Measurements from ENCODE around the gene NFATC2. TPM values are rescaled to one million over a fixed set of nuclear protein-coding genes. Genes with fewer than 3 reads are reported as not detected.

The NFATC2 gene
- total and polyA plus RNA-seq, 12 donors: 0.43 to 5.7 (median 3.3) TPM

DNA sequence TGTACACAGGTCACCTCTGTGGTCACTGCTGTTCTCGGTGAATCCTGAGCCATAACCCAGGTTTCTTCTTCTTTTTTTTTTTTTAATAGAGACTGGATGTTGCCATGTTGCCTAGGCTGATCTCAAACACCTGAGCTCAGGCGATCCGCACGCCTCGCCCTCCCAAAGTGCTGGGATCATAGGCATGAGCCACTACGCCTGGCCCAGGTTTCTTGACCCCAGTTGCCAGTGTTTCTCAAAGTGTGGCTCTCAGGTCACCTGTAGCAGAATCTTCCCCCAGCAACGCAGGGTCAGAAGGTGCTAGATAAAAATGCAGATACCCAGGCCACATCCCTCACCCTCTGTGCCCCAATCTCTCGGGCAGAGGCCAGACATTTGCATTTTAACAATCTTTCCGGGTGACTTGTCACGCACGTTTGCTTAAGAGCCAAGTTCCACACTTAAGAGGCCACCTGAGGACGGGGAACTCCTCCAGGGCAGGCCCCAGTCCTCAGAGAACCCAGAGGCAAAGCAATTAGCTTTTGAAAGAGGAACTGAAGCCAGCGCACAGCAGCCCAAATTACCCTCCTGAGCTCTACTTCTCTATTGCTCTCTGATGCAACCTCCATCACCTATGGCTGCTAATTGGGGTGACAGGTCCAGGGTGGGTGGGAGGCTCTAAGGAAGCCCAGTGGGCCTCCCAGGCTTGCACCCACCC lies 81.8 kb downstream of the NFATC2 start:
- H3K36me3 ChIP-seq: peaks cover 0 to 7% (median 0%) of the 10 kb centered on the region in 9 donors
- no peak for ATAC-seq
- intact Hi-C loops (cut with DNase I): loop anchor here in 1 of 10 donors (5.0 kb wide), 1 partner anchor 77 kb away; no protein-coding TSS in a partner anchor
- no peak overlapping the region for H3K27ac ChIP-seq
- peaks cover 2 to 34% (median 25%) of the 10 kb centered on the region in 9 donors for H3K4me1 ChIP-seq
- DNase-seq: no peak
- no peaks in the 10 kb centered on the region for H3K27me3 ChIP-seq
- H3K4me3 ChIP-seq: no peak overlapping the region
- TF ChIP-seq, protein P1, sequence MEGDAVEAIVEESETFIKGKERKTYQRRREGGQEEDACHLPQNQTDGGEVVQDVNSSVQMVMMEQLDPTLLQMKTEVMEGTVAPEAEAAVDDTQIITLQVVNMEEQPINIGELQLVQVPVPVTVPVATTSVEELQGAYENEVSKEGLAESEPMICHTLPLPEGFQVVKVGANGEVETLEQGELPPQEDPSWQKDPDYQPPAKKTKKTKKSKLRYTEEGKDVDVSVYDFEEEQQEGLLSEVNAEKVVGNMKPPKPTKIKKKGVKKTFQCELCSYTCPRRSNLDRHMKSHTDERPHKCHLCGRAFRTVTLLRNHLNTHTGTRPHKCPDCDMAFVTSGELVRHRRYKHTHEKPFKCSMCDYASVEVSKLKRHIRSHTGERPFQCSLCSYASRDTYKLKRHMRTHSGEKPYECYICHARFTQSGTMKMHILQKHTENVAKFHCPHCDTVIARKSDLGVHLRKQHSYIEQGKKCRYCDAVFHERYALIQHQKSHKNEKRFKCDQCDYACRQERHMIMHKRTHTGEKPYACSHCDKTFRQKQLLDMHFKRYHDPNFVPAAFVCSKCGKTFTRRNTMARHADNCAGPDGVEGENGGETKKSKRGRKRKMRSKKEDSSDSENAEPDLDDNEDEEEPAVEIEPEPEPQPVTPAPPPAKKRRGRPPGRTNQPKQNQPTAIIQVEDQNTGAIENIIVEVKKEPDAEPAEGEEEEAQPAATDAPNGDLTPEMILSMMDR (IDR thresholded peaks at IDR 0.05): no peak
- H3K9me3 ChIP-seq: no peaks in the 10 kb centered on the region
- WGBS, 2 donors: 90% methylated on average over 13 of the region's 13 CpGs

DNA sequence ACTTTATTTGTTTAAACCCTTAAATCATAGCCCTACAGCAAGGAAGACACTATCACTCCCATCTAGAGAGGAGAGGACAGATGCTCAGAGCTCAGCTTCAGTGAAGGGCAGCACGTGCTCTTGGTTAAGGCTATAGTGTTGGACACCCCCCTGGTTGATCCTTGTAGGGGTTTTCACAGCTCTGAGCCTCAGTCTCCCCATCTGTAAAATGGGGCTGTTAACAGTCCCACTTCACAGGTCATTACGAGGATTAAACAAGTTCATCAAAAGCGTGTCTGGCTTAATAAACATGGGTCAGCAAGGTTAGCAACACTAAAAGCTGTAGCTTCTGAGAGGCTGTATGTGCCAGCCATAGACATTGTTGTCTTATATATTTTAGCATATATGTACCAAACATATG lies 82.4 kb downstream of the NFATC2 start:
- 96% methylated on average over 3 of the region's 3 CpGs for WGBS, 2 donors
- Histone ChIP-seq H3K9me3 (no peaks in the 10 kb centered on the region), H3K27me3 (no peaks in the 10 kb centered on the region), H3K4me3 (no peak overlapping the region), H3K4me1 (peaks cover 2 to 37% (median 25%) of the 10 kb centered on the region in 9 donors), H3K27ac (no peak overlapping the region), H3K36me3 (peaks cover 0 to 7% (median 0%) of the 10 kb centered on the region in 9 donors)
- DNase-seq: no peak
- ATAC-seq: no peak
- intact Hi-C loops (cut with DNase I): loop anchor here in 1 of 10 donors (5.0 kb wide), 1 partner anchor 77 kb away; no protein-coding TSS in a partner anchor
- TF ChIP-seq, protein P1 (IDR thresholded peaks at IDR 0.05): no peak

DNA sequence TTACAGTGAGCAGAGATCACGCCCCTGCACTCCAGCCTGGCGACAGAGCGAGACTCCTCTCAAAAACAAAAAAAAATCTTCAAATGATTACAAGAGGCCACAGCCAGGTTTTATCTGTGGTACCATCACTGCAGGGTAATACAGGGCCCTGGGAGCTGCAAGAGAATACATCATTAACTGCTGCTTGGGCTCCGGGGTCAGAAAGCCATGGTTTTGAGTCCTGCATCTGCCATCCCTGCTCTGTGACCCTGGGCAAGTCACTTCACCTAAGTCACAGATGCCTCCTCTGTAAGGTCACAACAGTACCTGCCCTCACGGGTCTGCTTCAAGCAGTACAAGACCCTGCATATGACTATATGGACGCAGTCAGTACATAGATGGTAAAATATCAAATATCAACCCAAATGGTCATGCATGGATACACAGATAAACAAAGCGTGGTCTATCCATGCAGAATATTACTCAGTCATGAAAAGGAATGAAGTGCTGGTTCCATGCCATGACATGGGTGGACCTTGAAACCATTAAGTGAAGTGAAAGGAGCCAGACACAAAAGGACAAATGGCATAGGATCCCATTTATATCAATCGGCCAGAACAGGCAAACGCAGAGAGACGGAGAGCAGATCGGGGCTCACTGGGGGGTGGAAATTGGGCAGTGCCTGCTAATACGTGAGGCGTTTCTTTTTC lies 83.6 kb downstream of the NFATC2 start:
- Histone ChIP-seq H3K36me3 (peaks cover 0 to 15% (median 0%) of the 10 kb centered on the region in 9 donors), H3K27ac (no peak overlapping the region), H3K4me3 (no peak overlapping the region), H3K9me3 (no peaks in the 10 kb centered on the region), H3K27me3 (no peaks in the 10 kb centered on the region), H3K4me1 (peaks cover 2 to 39% (median 25%) of the 10 kb centered on the region in 9 donors)
- no peak for ATAC-seq
- intact Hi-C loops (cut with DNase I): loop anchor here in 2 of 10 donors (5.0 to 10.0 kb wide), 2 partner anchors 78 to 106 kb away; no protein-coding TSS in a partner anchor
- TF ChIP-seq, protein P1 (IDR thresholded peaks at IDR 0.05): no peak
- DNase-seq: no peak
- WGBS, 2 donors: 94 to 97% methylated on average over 13 of the region's 13 CpGs

DNA sequence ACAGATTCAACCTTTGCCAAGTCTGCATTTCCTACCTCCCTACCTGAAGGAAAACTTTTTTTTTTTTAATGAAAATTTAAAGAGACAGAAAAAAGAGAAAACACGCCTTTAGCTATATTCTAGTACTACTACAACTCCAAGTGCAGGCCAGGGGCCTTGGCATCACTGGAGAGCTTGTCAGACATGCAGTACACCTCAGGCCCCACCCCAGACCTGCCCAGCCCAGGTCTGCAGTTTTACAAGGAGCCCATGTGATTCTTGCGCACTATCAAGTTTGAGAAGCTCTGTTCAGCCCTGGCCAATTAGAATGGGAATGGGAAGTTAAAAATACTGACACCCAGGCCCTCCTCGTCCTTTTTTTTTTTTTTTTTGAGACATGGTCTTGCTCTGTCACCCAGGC lies 85.0 kb downstream of the NFATC2 start:
- no peaks in the 10 kb centered on the region for H3K27me3 ChIP-seq
- TF ChIP-seq, protein P1 (IDR thresholded peaks at IDR 0.05): no peak
- peaks cover 0 to 29% (median 0%) of the 10 kb centered on the region in 9 donors for H3K36me3 ChIP-seq
- peaks cover 2 to 26% (median 14%) of the 10 kb centered on the region in 9 donors for H3K4me1 ChIP-seq
- no peak overlapping the region for H3K4me3 ChIP-seq
- no peaks in the 10 kb centered on the region for H3K9me3 ChIP-seq
- intact Hi-C loops (cut with DNase I): loop anchor here in 2 of 10 donors (5.0 to 10.0 kb wide), 2 partner anchors 80 to 107 kb away; no protein-coding TSS in a partner anchor
- 77 to 90% methylated on average over 3 of the region's 3 CpGs for WGBS, 2 donors
- no peak for ATAC-seq
- H3K27ac ChIP-seq: peak overlapping the region in 1 of 10 donors; percentile 49
- no peak for DNase-seq

Measured in heart right ventricle (tissue), 16 donors.